ENCODE data around the gene NPIPA1. TPM values are rescaled to one million over a fixed set of nuclear protein-coding genes. Genes with fewer than 3 reads are reported as not detected.

The NPIPA1 gene
- 40.7 and 115 TPM in 2 replicates for total RNA-seq

GRCh38 chr16:14937143-14937542 is at the start of gene NPIPA1:
Gene NPIPA1, plus strand, starts transcription at chr16:14937443. Its CDS starts 0 bp downstream, at chr16:14937443.

GRCh38 chr16:14974656-14975417 is 37.6 kb downstream of the NPIPA1 start, which contains the start of gene PDXDC1:
Gene PDXDC1, plus strand, starts transcription at chr16:14975026. Its CDS starts 174 bp downstream, at chr16:14975200.

Other genes with a start within 250 kb of the NPIPA1 start
- 0.34 TPM in 1 of 2 replicates, not detected in the other for gene PLA2G10, start 243.1 kb upstream of the NPIPA1 start, total RNA-seq
- 0.34 and 1.1 TPM in 2 replicates for gene NPIPA3, start 234.0 kb upstream of the NPIPA1 start, total RNA-seq
- 0.34 and 1.1 TPM in 2 replicates for gene NPIPA2, start 194.9 kb upstream of the NPIPA1 start, total RNA-seq
- gene NOMO1, start 103.7 kb upstream of the NPIPA1 start, total RNA-seq: 140 and 209 TPM in 2 replicates
- 77.9 and 110 TPM in 2 replicates for gene PDXDC1, start 37.6 kb downstream of the NPIPA1 start, total RNA-seq
- gene NTAN1, start 118.6 kb downstream of the NPIPA1 start, total RNA-seq: 23.9 and 52.0 TPM in 2 replicates
- 72.4 and 78.6 TPM in 2 replicates for gene RRN3, start 156.8 kb downstream of the NPIPA1 start, total RNA-seq